Gastrocnemius medialis (tissue), 4 donors: ENCODE results near the gene RFPL3.

Experiments
- CTCF ChIP-seq, 5 experiments: fragments of 450-650 bp in 3 of 5; fragments of 200-600 bp in 2 of 5; sonication (generic) in 2 of 5; IDR thresholded peaks in 4 of 5; conservative IDR thresholded peaks in 1 of 5; 1 replicate in 4 of 5; 2 replicates in 1 of 5; pipeline ENCODE4 v1.5.1; 2016 to 2019; ENCODE audit warnings: antibody characterized with exemption in 5 of 5, mild to moderate bottlenecking in 3 of 5, moderate library complexity in 3 of 5
- POLR2A ChIP-seq, 2 donors: fragments of 450-650 bp; IDR thresholded peaks; one replicate each; pipeline ENCODE4 v1.6.1; 2017; ENCODE audit warnings: antibody characterized with exemption in 2 of 2, mild to moderate bottlenecking in 2 of 2, moderate library complexity in 2 of 2

- TF ChIP-seq POLR2A (IDR thresholded peaks at IDR 0.05) (no peak), CTCF (IDR thresholded peaks at IDR 0.05 in 4 of 5, conservative IDR thresholded peaks at IDR 0.05 in 1 of 5) (no peak)
These were observed 17.3 kb upstream of the RFPL3 start for GRCh38 chr22:32340411-32340810.
